Progenitor cell of endocrine pancreas (in vitro differentiated cells): ENCODE results near the gene POP7. TPM values are rescaled to one million over a fixed set of nuclear protein-coding genes. Genes with fewer than 3 reads are reported as not detected.

ENCODE experiments used
- DNase-seq: peaks from one replicate; pipeline ENCODE4 v3.0.0; 2021; ENCODE audit warnings: low spot score; ENCODE audit not compliant: unreplicated experiment
- H3K27ac Mint-ChIP-seq: 2 replicates; pipeline ENCODE4 v1.8.0; 2021; ENCODE audit warnings: mild to moderate bottlenecking, moderate library complexity, mixed read lengths
- H3K27me3 Mint-ChIP-seq: 2 replicates; pipeline ENCODE4 v1.8.0; 2021; ENCODE audit warnings: mixed read lengths
- H3K36me3 Mint-ChIP-seq: 2 replicates; pipeline ENCODE4 v1.8.0; 2022; ENCODE audit warnings: mixed read lengths; ENCODE audit not compliant: insufficient read depth
- H3K4me1 Mint-ChIP-seq: 2 replicates; pipeline ENCODE4 v1.8.0; 2021; ENCODE audit warnings: low read depth, mixed read lengths
- H3K4me3 Mint-ChIP-seq: 2 replicates; pipeline ENCODE4 v1.8.0; 2021; ENCODE audit warnings: low read depth, mild to moderate bottlenecking, moderate library complexity, mixed read lengths
- H3K9me3 Mint-ChIP-seq: 2 replicates; pipeline ENCODE4 v1.8.0; 2021; ENCODE audit warnings: low read depth, mixed read lengths
- CTCF ChIP-seq: fragments of 200-600 bp; sonication (generic); IDR thresholded peaks from one replicate; pipeline ENCODE4 v1.5.0; 2021; ENCODE audit warnings: antibody characterized with exemption, mild to moderate bottlenecking; ENCODE audit not compliant: unreplicated experiment
- total RNA-seq: library from RNA; stranded (reverse); gene quantifications from 2 replicates; pipeline ENCODE4 v1.2.1, GENCODE V29; 2021

POP7 gene
- total RNA-seq, 1 donor from 2014 or later: 33.7 TPM

GRCh38 chr7:100675105-100675451, 30.8 kb upstream of the POP7 start:
- peaks cover 2% of the 10 kb centered on the region for H3K4me1 Mint-ChIP-seq
- no peak for DNase-seq
- H3K27me3 Mint-ChIP-seq: peaks cover 14% of the 10 kb centered on the region
- H3K9me3 Mint-ChIP-seq: no peaks in the 10 kb centered on the region
- no peak for TF ChIP-seq CTCF
- no peak overlapping the region for H3K27ac Mint-ChIP-seq
- peaks cover 6% of the 10 kb centered on the region for H3K36me3 Mint-ChIP-seq
- peak overlapping the region; percentile 91 for H3K4me3 Mint-ChIP-seq

GRCh38 chr7:100675581-100676350, 30.2 kb upstream of the POP7 start:
- peak overlapping the region; percentile 56 for H3K27ac Mint-ChIP-seq
- H3K4me3 Mint-ChIP-seq: peak overlapping the region; percentile 68
- peaks cover 10% of the 10 kb centered on the region for H3K27me3 Mint-ChIP-seq
- no peak for TF ChIP-seq CTCF
- H3K4me1 Mint-ChIP-seq: peaks cover 2% of the 10 kb centered on the region
- DNase-seq: peak; percentile 38
- H3K36me3 Mint-ChIP-seq: peaks cover 6% of the 10 kb centered on the region
- H3K9me3 Mint-ChIP-seq: no peaks in the 10 kb centered on the region

GRCh38 chr7:100676501-100677306, 29.2 kb upstream of the POP7 start:
- peak overlapping the region; percentile 73 for H3K4me3 Mint-ChIP-seq
- H3K9me3 Mint-ChIP-seq: no peaks in the 10 kb centered on the region
- no peak for TF ChIP-seq CTCF
- peaks cover 2% of the 10 kb centered on the region for H3K4me1 Mint-ChIP-seq
- H3K27ac Mint-ChIP-seq: peak overlapping the region; percentile 69
- peaks cover 3% of the 10 kb centered on the region for H3K27me3 Mint-ChIP-seq
- DNase-seq: no peak
- H3K36me3 Mint-ChIP-seq: peaks cover 6% of the 10 kb centered on the region

- peaks cover 2% of the 10 kb centered on the region for H3K4me1 Mint-ChIP-seq
- H3K27me3 Mint-ChIP-seq: no peaks in the 10 kb centered on the region
- H3K9me3 Mint-ChIP-seq: no peaks in the 10 kb centered on the region
- H3K27ac Mint-ChIP-seq: peak overlapping the region; percentile 80
- TF ChIP-seq CTCF: no peak
- H3K4me3 Mint-ChIP-seq: peak overlapping the region; percentile 45
- peaks cover 6% of the 10 kb centered on the region for H3K36me3 Mint-ChIP-seq
- no peak for DNase-seq
Measured at GRCh38 chr7:100677308-100678267, 28.3 kb upstream of the POP7 start.
